ENCODE results near the gene SH2D1A.
"Not testable (repeated sequence)": the region's sequence is repeated elsewhere in the genome, so short reads cannot be mapped to it uniquely, and the experiment has no call there.

The SH2D1A gene

DNA sequence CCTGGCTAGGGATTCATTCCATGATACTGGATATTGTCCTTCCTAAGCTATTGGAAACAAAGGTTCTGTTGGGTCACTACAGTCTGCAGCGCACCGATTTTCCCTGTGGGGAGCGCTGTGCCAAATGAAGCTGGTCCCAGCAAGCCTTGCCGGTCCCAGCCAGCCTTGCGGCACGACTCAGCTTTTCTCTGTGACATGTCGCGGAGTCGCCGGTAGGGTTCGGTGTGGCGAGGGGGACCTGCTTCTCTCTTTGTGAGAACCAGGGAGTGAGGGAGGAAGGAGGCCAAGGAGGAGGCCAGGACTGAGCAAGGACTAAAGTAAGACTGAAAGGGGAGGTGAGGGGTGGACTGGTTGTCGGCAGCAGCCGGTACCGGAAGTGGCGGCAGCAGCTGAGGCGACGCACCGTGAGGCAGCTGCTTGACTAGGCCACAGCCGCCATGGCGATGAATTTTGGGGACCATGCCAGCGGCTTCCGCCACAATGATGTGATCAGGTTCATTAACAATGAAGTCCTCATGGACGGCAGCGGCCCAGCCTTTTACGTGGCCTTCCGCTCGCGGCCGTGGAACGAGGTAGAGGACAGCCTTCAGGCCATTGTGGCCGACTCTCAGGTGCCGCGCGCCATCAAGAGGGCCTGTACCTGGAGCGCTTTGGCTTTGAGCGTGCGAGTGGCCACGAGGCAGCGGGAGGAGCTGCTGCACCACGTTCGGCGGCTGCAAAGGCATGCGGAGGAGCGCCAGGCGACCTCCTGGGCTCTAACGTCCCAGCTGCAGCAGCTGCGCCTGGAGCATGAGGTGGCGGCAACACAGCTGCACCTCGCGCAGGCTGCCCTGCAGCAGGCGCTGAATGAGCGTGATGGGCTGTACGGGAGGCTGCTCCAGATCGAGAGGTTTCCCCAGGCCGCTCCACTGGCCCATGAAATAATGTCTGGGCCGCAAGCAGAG lies 13.6 kb upstream of the SH2D1A start, which contains the start of gene TEX13D:
Gene TEX13D (plus strand): TSS at position 180 of the 944 bp plus-strand sequence. CDS start 258 bp downstream, at position 438.
- no peak within 1 kb of the TSS for H3K27ac ChIP-seq
- ChIA-PET POLR2A (ENCODE audit: low non-redundant PET) (no interaction called here), CTCF (no interaction called here)
- TF ChIP-seq, protein P1, sequence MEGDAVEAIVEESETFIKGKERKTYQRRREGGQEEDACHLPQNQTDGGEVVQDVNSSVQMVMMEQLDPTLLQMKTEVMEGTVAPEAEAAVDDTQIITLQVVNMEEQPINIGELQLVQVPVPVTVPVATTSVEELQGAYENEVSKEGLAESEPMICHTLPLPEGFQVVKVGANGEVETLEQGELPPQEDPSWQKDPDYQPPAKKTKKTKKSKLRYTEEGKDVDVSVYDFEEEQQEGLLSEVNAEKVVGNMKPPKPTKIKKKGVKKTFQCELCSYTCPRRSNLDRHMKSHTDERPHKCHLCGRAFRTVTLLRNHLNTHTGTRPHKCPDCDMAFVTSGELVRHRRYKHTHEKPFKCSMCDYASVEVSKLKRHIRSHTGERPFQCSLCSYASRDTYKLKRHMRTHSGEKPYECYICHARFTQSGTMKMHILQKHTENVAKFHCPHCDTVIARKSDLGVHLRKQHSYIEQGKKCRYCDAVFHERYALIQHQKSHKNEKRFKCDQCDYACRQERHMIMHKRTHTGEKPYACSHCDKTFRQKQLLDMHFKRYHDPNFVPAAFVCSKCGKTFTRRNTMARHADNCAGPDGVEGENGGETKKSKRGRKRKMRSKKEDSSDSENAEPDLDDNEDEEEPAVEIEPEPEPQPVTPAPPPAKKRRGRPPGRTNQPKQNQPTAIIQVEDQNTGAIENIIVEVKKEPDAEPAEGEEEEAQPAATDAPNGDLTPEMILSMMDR (conservative IDR thresholded peaks at IDR 0.05; ENCODE audit: low read depth): no peak
- no peak for DNase-seq (ENCODE audit: low spot score)

DNA sequence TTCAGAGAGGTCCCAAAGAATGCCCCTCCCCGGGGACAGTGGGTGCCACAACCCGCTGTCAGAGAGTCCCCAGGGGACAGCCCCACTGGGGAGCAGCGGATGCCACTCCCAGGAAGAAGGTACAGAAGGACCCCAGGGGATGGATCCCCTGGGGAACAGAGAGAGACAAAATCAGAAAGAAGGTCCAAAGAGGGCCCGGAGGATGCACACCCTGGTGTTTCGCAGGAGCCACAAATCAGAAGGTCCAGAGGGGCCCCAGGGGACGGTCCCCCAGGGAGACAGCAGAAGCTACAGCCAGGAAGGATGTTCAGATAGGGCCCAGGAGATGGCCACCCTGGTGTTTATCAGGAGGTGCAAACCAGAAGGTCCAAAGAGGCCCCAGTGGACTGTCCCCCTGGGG lies 12.5 kb upstream of the SH2D1A start:
- TF ChIP-seq, protein P1 (conservative IDR thresholded peaks at IDR 0.05; ENCODE audit: low read depth): no peak
- CTCF ChIA-PET: no interaction called here
- no peak for DNase-seq (ENCODE audit: low spot score)
- POLR2A ChIA-PET (ENCODE audit: low non-redundant PET): no interaction called here
- no peak overlapping the region for H3K27ac ChIP-seq

DNA sequence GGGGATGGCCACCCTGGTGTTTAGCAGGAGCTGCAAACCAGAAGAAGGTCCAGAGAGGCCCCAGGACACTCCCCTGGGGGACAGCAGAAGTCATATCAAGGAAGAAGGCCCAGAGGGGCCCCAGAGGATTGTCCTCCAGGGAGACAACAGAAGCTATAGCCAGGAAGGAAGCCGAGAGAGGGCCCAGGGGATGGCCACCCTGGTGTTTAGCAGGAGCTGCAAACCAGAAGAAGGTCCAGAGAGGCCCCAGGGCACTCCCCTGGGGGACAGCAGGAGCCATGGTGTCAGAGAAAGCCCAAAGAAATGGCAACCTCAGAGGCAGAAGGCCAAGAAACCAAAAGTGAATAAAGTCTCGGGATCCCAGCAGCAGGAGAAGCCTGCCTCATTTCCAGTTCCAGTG lies 11.8 kb upstream of the SH2D1A start:
- POLR2A ChIA-PET (ENCODE audit: low non-redundant PET); DNase-seq (ENCODE audit: low spot score); CTCF ChIA-PET; H3K27ac ChIP-seq: not testable (repeated sequence)

DNA sequence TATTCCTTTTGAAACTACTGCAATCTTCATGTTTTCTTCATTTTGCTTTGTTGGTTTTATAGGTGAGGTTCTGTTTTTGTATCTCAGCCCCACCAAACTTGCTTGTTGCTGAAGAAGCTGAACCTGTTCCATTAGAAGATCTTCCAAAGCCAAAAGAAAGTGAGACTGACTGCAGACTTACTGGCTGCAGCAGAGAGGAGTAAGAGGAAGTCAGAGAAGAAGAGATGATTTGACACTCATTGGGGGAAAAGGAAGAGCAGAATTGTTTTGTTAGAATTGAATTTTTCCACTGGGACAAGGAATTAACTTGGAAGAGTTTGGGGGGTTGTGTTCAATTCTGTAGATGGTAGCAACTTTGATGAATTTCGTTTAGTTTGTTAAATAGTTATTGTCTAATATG lies 10.8 kb upstream of the SH2D1A start:
- CTCF ChIA-PET: interaction anchor here (0.6 kb wide), 1 partner anchor 842 kb away, joined by 3 read pairs; no protein-coding TSS in a partner anchor
- H3K27ac ChIP-seq: no peak overlapping the region
- DNase-seq (ENCODE audit: low spot score): no peak
- POLR2A ChIA-PET (ENCODE audit: low non-redundant PET): no interaction called here
- TF ChIP-seq, protein P1 (conservative IDR thresholded peaks at IDR 0.05; ENCODE audit: low read depth): no peak

DNA sequence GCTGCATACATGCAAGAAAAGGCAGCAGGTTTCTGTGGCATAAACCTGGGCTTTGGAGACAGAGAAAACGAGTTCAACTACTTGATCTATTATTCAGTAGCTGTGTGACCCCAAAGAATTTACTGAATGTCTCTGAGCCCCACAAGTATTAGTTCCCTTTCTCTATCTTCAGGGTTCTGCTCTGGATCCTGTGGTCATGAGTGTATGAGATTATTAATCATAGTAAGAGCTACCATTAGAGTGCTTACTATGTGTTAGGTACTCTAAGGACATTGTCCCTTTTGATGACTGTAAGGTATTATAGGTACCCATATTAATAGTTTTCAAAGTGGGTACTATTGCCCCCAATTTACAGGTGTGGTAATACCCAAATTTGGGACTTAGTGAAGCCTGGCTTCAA lies 8.4 kb upstream of the SH2D1A start:
- TF ChIP-seq, protein P1 (conservative IDR thresholded peaks at IDR 0.05; ENCODE audit: low read depth): no peak
- H3K27ac ChIP-seq: no peak overlapping the region
- ChIA-PET CTCF (no interaction called here), POLR2A (ENCODE audit: low non-redundant PET) (no interaction called here)
- no peak for DNase-seq (ENCODE audit: low spot score)

DNA sequence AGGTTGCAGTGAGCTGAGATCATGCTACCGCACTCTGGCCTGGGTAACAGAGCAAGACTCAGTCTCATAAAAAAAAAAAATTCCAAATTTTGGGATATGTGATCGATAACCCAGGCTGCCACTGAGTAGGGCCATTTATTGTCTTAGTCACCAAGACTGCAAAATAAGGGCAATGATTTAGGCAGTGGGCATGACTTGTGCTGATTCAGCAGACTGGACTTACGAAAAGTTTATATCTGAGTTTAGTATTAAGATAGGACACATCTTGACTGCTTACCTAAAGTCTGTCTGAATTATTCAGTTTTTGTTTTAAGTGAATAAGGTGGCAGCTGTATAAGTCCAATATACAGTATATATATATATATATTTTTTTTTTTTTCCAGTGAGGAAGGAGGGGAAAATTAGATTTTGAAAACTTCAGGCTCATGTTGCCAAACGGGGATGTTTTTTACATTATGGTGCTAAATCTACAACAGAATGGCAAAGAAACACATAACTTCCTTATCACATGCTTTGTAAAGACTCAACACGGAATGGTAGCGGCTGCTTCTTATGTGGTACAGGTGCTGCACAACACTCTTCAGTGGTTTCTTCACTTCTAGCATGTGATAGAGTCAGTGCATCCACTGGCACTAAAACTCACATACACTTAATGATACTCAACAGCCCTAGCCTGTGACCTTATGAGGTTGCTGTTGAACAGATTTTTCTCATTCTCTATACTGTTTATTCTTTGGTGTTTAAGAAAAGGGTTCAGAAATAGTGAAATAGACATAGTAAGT lies 7.4 kb upstream of the SH2D1A start:
- POLR2A ChIA-PET (ENCODE audit: low non-redundant PET): no interaction called here
- H3K27ac ChIP-seq: no peak overlapping the region
- TF ChIP-seq, protein P1 (conservative IDR thresholded peaks at IDR 0.05; ENCODE audit: low read depth): no peak
- no peak for DNase-seq (ENCODE audit: low spot score)
- CTCF ChIA-PET: no interaction called here

Data from RWPE1 (cell line).